BLaER1 treated with 17β-estradiol and CSF1 and Interleukin-3, amounts not matched to agents 10 nM and 100 nM (cell line): ENCODE results near the gene RNF40.

Experiments used
- H3K27ac ChIP-seq, 11 experiments: shearing (Covaris generic); formaldehyde crosslinking; 2 replicates each; pipeline ENCODE4 v1.8.1; 2022
- H3K27me3 ChIP-seq, 11 experiments: shearing (Covaris generic); formaldehyde crosslinking; 2 replicates each; pipeline ENCODE4 v1.8.1; 2022
- H3K36me3 ChIP-seq, 11 experiments: shearing (Covaris generic); formaldehyde crosslinking; 2 replicates each; pipeline ENCODE4 v1.8.1; 2022
- H3K4me1 ChIP-seq, 10 experiments: shearing (Covaris generic); formaldehyde crosslinking; 2 replicates each; pipeline ENCODE4 v1.8.1; 2022
- H3K4me2 ChIP-seq, 11 experiments: shearing (Covaris generic); formaldehyde crosslinking; 2 replicates each; pipeline ENCODE4 v1.8.1; 2022
- H3K4me3 ChIP-seq, 10 experiments: shearing (Covaris generic); formaldehyde crosslinking; 2 replicates each; pipeline ENCODE4 v1.8.1; 2022
- H3K9ac ChIP-seq, 11 experiments: shearing (Covaris generic); formaldehyde crosslinking; 2 replicates each; pipeline ENCODE4 v1.8.1; 2022
- H3K9me3 ChIP-seq, 11 experiments: shearing (Covaris generic); formaldehyde crosslinking; replicated peaks in 1 of 11; 2 replicates each; pipeline ENCODE4 v1.8.1; 2022
- H4K20me1 ChIP-seq, 11 experiments: shearing (Covaris generic); formaldehyde crosslinking; 2 replicates each; pipeline ENCODE4 v1.8.1; 2022
- Cebpa-rat ChIP-seq, 11 experiments: shearing (Covaris generic); IDR thresholded peaks; 2 replicates each; pipeline ENCODE4 v1.8.1; 2022

The RNF40 gene

GRCh38 chr16:30723725-30724355 is 38.3 kb upstream of the RNF40 start:
- Histone ChIP-seq H3K4me3 (no peak overlapping the region), H3K4me2 (peak overlapping the region in 4 of 11 experiments; percentile 47 to 74 (median 64); a peak in 6 of 22 replicates), H3K27ac (peak overlapping the region in 2 of 11 experiments; percentile 60 to 64; a peak in 2 of 22 replicates), H4K20me1 (peaks cover 39 to 100% (median 94%) of the 10 kb centered on the region in 11 experiments; a peak in 21 of 22 replicates), H3K9ac (no peak overlapping the region), H3K4me1 (peaks cover 15 to 52% (median 36%) of the 10 kb centered on the region in 10 experiments), H3K36me3 (peaks cover 75 to 98% (median 97%) of the 10 kb centered on the region in 11 experiments), H3K27me3 (no peaks in the 10 kb centered on the region), H3K9me3 (no peaks in the 10 kb centered on the region)
- no peak for TF ChIP-seq Cebpa-rat (IDR thresholded peaks at IDR 0.05)

GRCh38 chr16:30724641-30725417 is 37.3 kb upstream of the RNF40 start:
- H4K20me1 ChIP-seq, result peaks cover 40 to 100% (median 97%) of the 10 kb centered on the region in 11 experiments; a peak in 21 of 22 replicates

GRCh38 chr16:30725418-30725792 is 36.7 kb upstream of the RNF40 start:
- H3K36me3 ChIP-seq, result peaks cover 77 to 98% (median 97%) of the 10 kb centered on the region in 11 experiments
- H3K9ac ChIP-seq, result peak overlapping the region in 2 of 11 experiments; percentile 12 to 27; a peak in 1 of 22 replicates

More at GRCh38 chr16:30724641-30725417, 37.3 kb upstream of the RNF40 start:
- Histone ChIP-seq H3K27ac (peak overlapping the region in 6 of 11 experiments; percentile 43 to 67 (median 62); a peak in 11 of 22 replicates), H3K4me2 (peak overlapping the region in 8 of 11 experiments; percentile 1 to 74 (median 52); a peak in 13 of 22 replicates), H3K36me3 (peaks cover 77 to 98% (median 97%) of the 10 kb centered on the region in 11 experiments), H3K27me3 (no peaks in the 10 kb centered on the region), H3K9me3 (no peaks in the 10 kb centered on the region), H3K4me3 (no peak overlapping the region), H3K4me1 (peaks cover 21 to 62% (median 44%) of the 10 kb centered on the region in 10 experiments), H3K9ac (peak overlapping the region in 4 of 11 experiments; percentile 12 to 27 (median 22); a peak in 1 of 22 replicates)
- TF ChIP-seq Cebpa-rat (IDR thresholded peaks at IDR 0.05), result no peak

GRCh38 chr16:30728321-30728720 is 33.8 kb upstream of the RNF40 start:
- Histone ChIP-seq H3K4me3 (no peak overlapping the region), H4K20me1 (peaks cover 24 to 87% (median 73%) of the 10 kb centered on the region in 11 experiments; a peak in 21 of 22 replicates), H3K9ac (peak overlapping the region in 2 of 11 experiments; percentile 24 to 26; a peak in 2 of 22 replicates), H3K27me3 (no peaks in the 10 kb centered on the region), H3K9me3 (no peaks in the 10 kb centered on the region), H3K36me3 (peaks cover 77 to 98% (median 97%) of the 10 kb centered on the region in 11 experiments), H3K4me2 (peak overlapping the region; percentile 45 to 83 (median 70)), H3K4me1 (peaks cover 21 to 62% (median 44%) of the 10 kb centered on the region in 10 experiments), H3K27ac (peak overlapping the region in 2 of 11 experiments; percentile 18 to 34; a peak in 1 of 22 replicates)
- no peak for TF ChIP-seq Cebpa-rat (IDR thresholded peaks at IDR 0.05)

More at GRCh38 chr16:30725418-30725792, 36.7 kb upstream of the RNF40 start:
- peaks cover 34 to 99% (median 94%) of the 10 kb centered on the region in 11 experiments; a peak in 21 of 22 replicates for H4K20me1 ChIP-seq
- no peaks in the 10 kb centered on the region for H3K9me3 ChIP-seq
- H3K27ac ChIP-seq, result peak overlapping the region in 6 of 11 experiments; percentile 15 to 67 (median 54); a peak in 10 of 22 replicates
- H3K27me3 ChIP-seq, result no peaks in the 10 kb centered on the region
- H3K4me1 ChIP-seq, result peaks cover 21 to 65% (median 44%) of the 10 kb centered on the region in 10 experiments
- H3K4me3 ChIP-seq, result no peak overlapping the region
- H3K4me2 ChIP-seq, result peak overlapping the region in 5 of 11 experiments; percentile 47 to 74 (median 58); a peak in 10 of 22 replicates
- TF ChIP-seq Cebpa-rat (IDR thresholded peaks at IDR 0.05), result no peak

DNA sequence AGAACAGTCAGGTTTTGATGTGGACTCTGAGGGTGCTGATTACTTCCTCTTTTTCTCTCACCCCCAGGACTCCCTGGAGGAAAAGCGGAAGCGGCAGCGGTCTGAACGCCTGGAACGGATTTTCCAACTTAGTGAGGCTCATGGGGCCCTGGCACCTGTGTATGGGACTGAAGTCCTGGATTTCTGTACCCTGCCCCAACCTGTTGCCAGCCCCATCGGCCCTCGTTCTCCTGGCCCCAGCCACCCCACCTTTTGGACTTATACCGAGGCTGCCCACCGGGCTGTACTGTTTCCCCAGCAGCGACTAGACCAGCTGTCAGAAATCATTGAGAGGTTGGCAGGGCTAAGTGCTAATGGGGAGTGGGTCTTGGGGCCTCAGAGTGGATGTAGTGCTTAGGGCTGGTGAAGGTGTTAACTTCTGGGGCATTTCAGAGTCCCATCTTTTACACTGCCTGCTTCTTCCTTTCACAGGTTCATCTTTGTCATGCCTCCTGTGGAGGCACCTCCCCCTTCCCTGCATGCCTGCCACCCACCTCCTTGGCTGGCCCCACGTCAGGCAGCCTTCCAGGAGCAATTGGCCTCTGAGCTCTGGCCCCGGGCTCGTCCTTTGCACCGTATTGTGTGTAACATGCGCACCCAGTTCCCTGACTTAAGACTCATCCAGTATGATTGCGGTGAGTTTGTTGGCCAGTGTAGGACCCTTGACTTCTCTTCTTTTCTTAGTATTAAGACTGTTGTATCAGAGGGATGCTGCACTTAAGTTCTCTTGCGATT is 33.0 kb upstream of the RNF40 start:
- H3K9me3 ChIP-seq, result no peaks in the 10 kb centered on the region
- H3K9ac ChIP-seq, result peak overlapping the region in 6 of 11 experiments; percentile 10 to 40 (median 20); a peak in 5 of 22 replicates
- H3K27me3 ChIP-seq, result no peaks in the 10 kb centered on the region
- no peak overlapping the region for H3K4me3 ChIP-seq
- H3K4me1 ChIP-seq, result peaks cover 21 to 58% (median 42%) of the 10 kb centered on the region in 10 experiments
- peaks cover 77 to 98% (median 97%) of the 10 kb centered on the region in 11 experiments for H3K36me3 ChIP-seq
- peak overlapping the region in 4 of 11 experiments; percentile 4 to 37 (median 20); a peak in 2 of 22 replicates for H3K27ac ChIP-seq
- no peak for TF ChIP-seq Cebpa-rat (IDR thresholded peaks at IDR 0.05)
- peaks cover 24 to 85% (median 66%) of the 10 kb centered on the region in 11 experiments; a peak in 21 of 22 replicates for H4K20me1 ChIP-seq
- H3K4me2 ChIP-seq, result peak overlapping the region; percentile 45 to 83 (median 70)

GRCh38 chr16:30731411-30731810 is 30.7 kb upstream of the RNF40 start:
- Histone ChIP-seq H3K27me3 (no peaks in the 10 kb centered on the region), H3K36me3 (peaks cover 85 to 98% (median 97%) of the 10 kb centered on the region in 11 experiments), H3K4me3 (no peak overlapping the region), H3K9ac (no peak overlapping the region; a peak in 2 of 22 replicates), H4K20me1 (peaks cover 24 to 65% (median 45%) of the 10 kb centered on the region in 11 experiments; a peak in 21 of 22 replicates), H3K4me1 (peaks cover 21 to 35% (median 27%) of the 10 kb centered on the region in 10 experiments), H3K27ac (no peak overlapping the region), H3K4me2 (no peak overlapping the region), H3K9me3 (no peaks in the 10 kb centered on the region)
- TF ChIP-seq Cebpa-rat (IDR thresholded peaks at IDR 0.05), result no peak

GRCh38 chr16:30736995-30737793 is 24.9 kb upstream of the RNF40 start:
- TF ChIP-seq Cebpa-rat (IDR thresholded peaks at IDR 0.05), result no peak
- Histone ChIP-seq H3K9me3 (no peaks in the 10 kb centered on the region), H3K36me3 (peaks cover 86 to 100% (median 99%) of the 10 kb centered on the region in 11 experiments), H3K4me1 (peaks cover 0 to 27% (median 11%) of the 10 kb centered on the region in 10 experiments; a peak in 11 of 20 replicates), H3K4me2 (no peak overlapping the region), H3K27ac (no peak overlapping the region), H4K20me1 (peaks cover 0 to 69% (median 35%) of the 10 kb centered on the region in 11 experiments; a peak in 18 of 22 replicates), H3K4me3 (no peak overlapping the region), H3K9ac (no peak overlapping the region), H3K27me3 (no peaks in the 10 kb centered on the region)
